ENCODE measurements around the gene CPT1A. TPM values are rescaled to one million over a fixed set of nuclear protein-coding genes. Genes with fewer than 3 reads are reported as not detected.

The CPT1A gene
- polyA plus RNA-seq, 1 donor (not counting 4 experiments of a cell fraction or from before 2014, with no cell fraction given) = 12.9 TPM

DNA sequence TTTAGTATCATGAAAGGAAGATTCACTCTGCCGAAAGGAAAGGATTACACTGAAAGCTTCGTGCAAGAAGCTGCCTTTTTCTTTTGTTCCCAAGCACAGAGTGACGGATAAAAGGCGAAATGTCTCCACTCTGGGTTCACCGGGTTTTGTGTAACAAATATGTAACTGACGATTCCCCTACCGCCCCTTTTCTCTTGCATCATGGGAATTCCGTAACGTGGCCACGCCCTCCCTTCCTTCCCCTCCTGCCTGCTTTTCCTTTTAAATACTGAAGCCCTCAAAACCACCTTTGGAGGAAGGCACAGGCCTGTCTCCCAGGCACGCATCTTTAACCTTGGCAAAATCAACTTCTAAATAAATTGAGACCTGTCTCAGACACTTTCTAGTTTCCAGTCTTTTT, 74.0 kb downstream of the CPT1A start:
- no peaks in the 10 kb centered on the region for H3K9me3 ChIP-seq (ENCODE audit: control insufficient read depth, low read depth, low read length)
- H4K20me1 ChIP-seq (ENCODE audit: control insufficient read depth, extremely low read depth, insufficient read depth, low read length) = no peaks in the 10 kb centered on the region
- no peak overlapping the region for H3K27ac ChIP-seq (ENCODE audit: control insufficient read depth, insufficient read depth, low read length)
- H3K9ac ChIP-seq (ENCODE audit: control insufficient read depth, extremely low read depth, insufficient read depth, low read length) = no peak overlapping the region
- H2AFZ ChIP-seq (ENCODE audit: control insufficient read depth, low read length) = no peak overlapping the region
- dilution Hi-C loops (cut with MboI; ENCODE audit: extremely low pct_ligation_motif_present, low sequenced_read_pairs) = no loop called here
- no peaks in the 10 kb centered on the region for H3K79me2 ChIP-seq (ENCODE audit: control insufficient read depth, insufficient read depth, low read length)
- FAIRE-seq = no peak
- no peak overlapping the region for H3K4me2 ChIP-seq (ENCODE audit: control insufficient read depth, extremely low read depth, insufficient read depth, low read depth, low read length)
- DNase-seq (ENCODE audit: low read depth, low spot score) = no peak
- TF ChIP-seq, protein P1, sequence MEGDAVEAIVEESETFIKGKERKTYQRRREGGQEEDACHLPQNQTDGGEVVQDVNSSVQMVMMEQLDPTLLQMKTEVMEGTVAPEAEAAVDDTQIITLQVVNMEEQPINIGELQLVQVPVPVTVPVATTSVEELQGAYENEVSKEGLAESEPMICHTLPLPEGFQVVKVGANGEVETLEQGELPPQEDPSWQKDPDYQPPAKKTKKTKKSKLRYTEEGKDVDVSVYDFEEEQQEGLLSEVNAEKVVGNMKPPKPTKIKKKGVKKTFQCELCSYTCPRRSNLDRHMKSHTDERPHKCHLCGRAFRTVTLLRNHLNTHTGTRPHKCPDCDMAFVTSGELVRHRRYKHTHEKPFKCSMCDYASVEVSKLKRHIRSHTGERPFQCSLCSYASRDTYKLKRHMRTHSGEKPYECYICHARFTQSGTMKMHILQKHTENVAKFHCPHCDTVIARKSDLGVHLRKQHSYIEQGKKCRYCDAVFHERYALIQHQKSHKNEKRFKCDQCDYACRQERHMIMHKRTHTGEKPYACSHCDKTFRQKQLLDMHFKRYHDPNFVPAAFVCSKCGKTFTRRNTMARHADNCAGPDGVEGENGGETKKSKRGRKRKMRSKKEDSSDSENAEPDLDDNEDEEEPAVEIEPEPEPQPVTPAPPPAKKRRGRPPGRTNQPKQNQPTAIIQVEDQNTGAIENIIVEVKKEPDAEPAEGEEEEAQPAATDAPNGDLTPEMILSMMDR (optimal IDR thresholded peaks at IDR 0.05 in 1 of 3, IDR thresholded peaks at IDR 0.05 in 1 of 3, conservative IDR thresholded peaks at IDR 0.05 in 1 of 3; ENCODE audit: extremely low read depth in 1 of 3, insufficient read depth in 2 of 3, low read length in 3 of 3) = no peak
- no peak for TF ChIP-seq EZH2 (IDR thresholded peaks at IDR 0.05; ENCODE audit: low read length)
- no peaks in the 10 kb centered on the region for H3K9me1 ChIP-seq (ENCODE audit: control insufficient read depth, extremely low read depth, insufficient read depth, low read length)
- H3K4me1 ChIP-seq (ENCODE audit: control insufficient read depth, extremely low read depth, insufficient read depth, low read length) = no peaks in the 10 kb centered on the region
- no peak overlapping the region for H3K4me3 ChIP-seq (ENCODE audit: control insufficient read depth in 2 of 3, extremely low read depth in 1 of 3, insufficient read depth in 2 of 3, low read depth in 1 of 3, low read length in 3 of 3)
- H3K36me3 ChIP-seq (ENCODE audit: control insufficient read depth in 2 of 2, extremely low read depth in 1 of 2, insufficient read depth in 2 of 2, low read length in 2 of 2) = peaks cover 0 to 2% of the 10 kb centered on the region in 2 experiments
- H3K27me3 ChIP-seq (ENCODE audit: control insufficient read depth, extremely low read depth, insufficient read depth, low read length) = no peaks in the 10 kb centered on the region

DNA sequence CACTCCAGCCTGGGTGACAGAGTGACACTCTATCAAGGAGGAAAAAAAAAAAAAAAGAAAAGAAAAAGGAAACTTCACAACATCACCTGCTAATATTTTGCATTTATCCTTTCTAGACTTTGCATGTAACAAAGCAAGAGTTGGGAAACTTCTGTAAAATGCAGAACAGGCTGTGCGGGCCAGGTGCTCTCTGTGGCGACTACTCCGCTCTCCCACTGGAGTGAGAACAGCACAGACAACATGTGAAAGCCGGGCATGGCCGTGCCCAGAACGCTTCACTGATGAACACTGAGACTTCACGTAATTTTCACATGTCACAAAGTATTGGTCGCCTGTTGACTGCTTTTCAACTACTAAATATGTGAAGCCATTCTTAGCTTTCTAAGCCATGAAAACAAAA, 74.9 kb downstream of the CPT1A start:
- no peaks in the 10 kb centered on the region for H3K79me2 ChIP-seq (ENCODE audit: control insufficient read depth, insufficient read depth, low read length)
- no peaks in the 10 kb centered on the region for H4K20me1 ChIP-seq (ENCODE audit: control insufficient read depth, extremely low read depth, insufficient read depth, low read length)
- no peak overlapping the region for H3K4me2 ChIP-seq (ENCODE audit: control insufficient read depth, extremely low read depth, insufficient read depth, low read depth, low read length)
- no peak overlapping the region for H3K4me3 ChIP-seq (ENCODE audit: control insufficient read depth in 2 of 3, extremely low read depth in 1 of 3, insufficient read depth in 2 of 3, low read depth in 1 of 3, low read length in 3 of 3)
- H3K9me3 ChIP-seq (ENCODE audit: control insufficient read depth, low read depth, low read length) = no peaks in the 10 kb centered on the region
- no peak overlapping the region for H2AFZ ChIP-seq (ENCODE audit: control insufficient read depth, low read length)
- H3K36me3 ChIP-seq (ENCODE audit: control insufficient read depth in 2 of 2, extremely low read depth in 1 of 2, insufficient read depth in 2 of 2, low read length in 2 of 2) = peaks cover 0 to 2% of the 10 kb centered on the region in 2 experiments
- no peaks in the 10 kb centered on the region for H3K4me1 ChIP-seq (ENCODE audit: control insufficient read depth, extremely low read depth, insufficient read depth, low read length)
- DNase-seq (ENCODE audit: low read depth, low spot score) (no peak), FAIRE-seq (no peak)
- no peak overlapping the region for H3K9ac ChIP-seq (ENCODE audit: control insufficient read depth, extremely low read depth, insufficient read depth, low read length)
- TF ChIP-seq, protein P1 (optimal IDR thresholded peaks at IDR 0.05 in 1 of 3, IDR thresholded peaks at IDR 0.05 in 1 of 3, conservative IDR thresholded peaks at IDR 0.05 in 1 of 3; ENCODE audit: extremely low read depth in 1 of 3, insufficient read depth in 2 of 3, low read length in 3 of 3) = no peak
- TF ChIP-seq EZH2 (IDR thresholded peaks at IDR 0.05; ENCODE audit: low read length) = no peak
- H3K27me3 ChIP-seq (ENCODE audit: control insufficient read depth, extremely low read depth, insufficient read depth, low read length) = no peaks in the 10 kb centered on the region
- H3K27ac ChIP-seq (ENCODE audit: control insufficient read depth, insufficient read depth, low read length) = no peak overlapping the region
- H3K9me1 ChIP-seq (ENCODE audit: control insufficient read depth, extremely low read depth, insufficient read depth, low read length) = no peaks in the 10 kb centered on the region
- dilution Hi-C loops (cut with MboI; ENCODE audit: extremely low pct_ligation_motif_present, low sequenced_read_pairs) = no loop called here
